AG04450 (cell line): ENCODE data around the gene SLC66A2. TPM values are rescaled to one million over a fixed set of nuclear protein-coding genes. Genes with fewer than 3 reads are reported as not detected.

ENCODE experiments used
- CTCF ChIA-PET: fragments of 300-600, 350-600 bp; formaldehyde crosslinking; extraction: SDS; loops from one replicate; lab custom pipeline; 2022; ENCODE audit warnings: antibody characterized with exemption, inconsistent platforms; lab: Charles Lee
- POLR2A ChIA-PET: fragments of 350-600 bp; formaldehyde crosslinking; extraction: SDS; loops from one replicate; lab custom pipeline; 2021; ENCODE audit warnings: antibody characterized with exemption, inconsistent platforms; lab: Yijun Ruan, JAX
- DNase-seq: peaks from one replicate; pipeline ENCODE4 v3.0.0-alpha.2; 2011; ENCODE audit warnings: low read depth, low spot score
- H3K27ac ChIP-seq: one replicate; pipeline ENCODE4 v1.5.1; 2012; ENCODE audit warnings: low read depth, low read length, control low read depth
- H3K27me3 ChIP-seq: one replicate; pipeline ENCODE4 v1.6.0; 2012; ENCODE audit warnings: low read length; ENCODE audit not compliant: control insufficient read depth, insufficient read depth
- H3K4me3 ChIP-seq: 2 replicates; pipeline ENCODE4 v1.5.1; 2011; ENCODE audit warnings: mild to moderate bottlenecking, low read depth, low read length, control low read depth
- H3K9me3 ChIP-seq: 2 replicates; pipeline ENCODE4 v1.5.1; 2012; ENCODE audit warnings: low read length; ENCODE audit not compliant: control insufficient read depth, insufficient read depth
- polyA plus RNA-seq: library from polyadenylated mRNA; depleted of rRNA; stranded (reverse); fragments of >200 nt; gene quantifications from 2 replicates; pipeline ENCODE4 v1.2.3, GENCODE V29; 2011
- TF ChIP-seq, protein P1 (sequence below): IDR thresholded peaks from 2 replicates; pipeline ENCODE4 v1.5.1; 2011; ENCODE audit warnings: low read depth, low read length, control low read depth, inconsistent platforms

SLC66A2 gene
- polyA plus RNA-seq, 1 experiment = 13.9 TPM

DNA sequence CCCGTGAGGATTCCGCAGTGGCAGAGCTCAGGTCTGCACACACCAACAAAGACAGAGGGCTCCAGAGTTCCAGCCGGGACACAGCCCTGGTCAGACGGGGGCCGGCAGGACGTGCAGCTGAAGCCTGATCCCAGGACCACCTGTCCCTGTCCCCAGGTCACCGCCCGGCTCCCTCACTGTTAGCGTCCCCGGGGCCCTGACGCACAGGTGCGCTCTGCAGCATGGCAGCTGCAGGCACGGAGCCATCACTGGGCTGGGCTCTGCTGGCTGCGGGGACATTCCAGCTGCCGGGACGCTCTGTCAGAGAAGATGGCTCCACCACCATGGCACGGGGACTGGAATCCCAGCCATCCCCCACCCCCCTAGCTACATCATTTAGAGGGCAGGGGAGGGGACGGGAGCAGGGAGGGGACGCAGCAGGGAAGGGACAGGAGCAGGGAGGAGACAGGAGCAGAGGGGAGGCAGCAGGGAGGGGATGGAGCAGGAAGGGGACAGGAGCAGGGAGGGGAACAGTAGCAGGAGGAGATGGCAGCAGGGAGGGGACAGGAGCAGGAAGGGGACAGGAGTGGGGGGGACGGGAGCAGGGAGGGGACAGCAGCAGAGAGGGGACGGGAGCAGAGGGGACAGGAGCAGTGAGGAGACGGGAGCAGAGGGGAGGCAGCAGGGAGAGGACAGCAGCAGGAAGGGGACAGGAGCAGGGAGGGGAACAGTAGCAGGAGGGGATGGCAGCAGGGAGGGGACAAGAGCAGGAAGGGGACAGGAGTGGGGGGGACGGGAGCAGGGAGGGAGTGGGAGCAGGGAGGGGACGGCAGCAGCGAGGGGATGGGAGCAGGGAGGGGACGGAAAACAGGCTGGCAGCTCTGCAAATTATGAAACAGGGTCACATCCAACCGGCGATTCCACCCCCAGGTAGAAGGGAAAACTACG, 39.8 kb downstream of the SLC66A2 start:
- Histone ChIP-seq H3K27ac (no peak overlapping the region), H3K9me3 (peaks cover 36% of the 10 kb centered on the region), H3K27me3 (no peaks in the 10 kb centered on the region), H3K4me3 (no peak overlapping the region)
- DNase-seq = no peak
- TF ChIP-seq, protein P1, sequence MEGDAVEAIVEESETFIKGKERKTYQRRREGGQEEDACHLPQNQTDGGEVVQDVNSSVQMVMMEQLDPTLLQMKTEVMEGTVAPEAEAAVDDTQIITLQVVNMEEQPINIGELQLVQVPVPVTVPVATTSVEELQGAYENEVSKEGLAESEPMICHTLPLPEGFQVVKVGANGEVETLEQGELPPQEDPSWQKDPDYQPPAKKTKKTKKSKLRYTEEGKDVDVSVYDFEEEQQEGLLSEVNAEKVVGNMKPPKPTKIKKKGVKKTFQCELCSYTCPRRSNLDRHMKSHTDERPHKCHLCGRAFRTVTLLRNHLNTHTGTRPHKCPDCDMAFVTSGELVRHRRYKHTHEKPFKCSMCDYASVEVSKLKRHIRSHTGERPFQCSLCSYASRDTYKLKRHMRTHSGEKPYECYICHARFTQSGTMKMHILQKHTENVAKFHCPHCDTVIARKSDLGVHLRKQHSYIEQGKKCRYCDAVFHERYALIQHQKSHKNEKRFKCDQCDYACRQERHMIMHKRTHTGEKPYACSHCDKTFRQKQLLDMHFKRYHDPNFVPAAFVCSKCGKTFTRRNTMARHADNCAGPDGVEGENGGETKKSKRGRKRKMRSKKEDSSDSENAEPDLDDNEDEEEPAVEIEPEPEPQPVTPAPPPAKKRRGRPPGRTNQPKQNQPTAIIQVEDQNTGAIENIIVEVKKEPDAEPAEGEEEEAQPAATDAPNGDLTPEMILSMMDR = no peak
- ChIA-PET POLR2A (no interaction called here), CTCF (no interaction called here)

DNA sequence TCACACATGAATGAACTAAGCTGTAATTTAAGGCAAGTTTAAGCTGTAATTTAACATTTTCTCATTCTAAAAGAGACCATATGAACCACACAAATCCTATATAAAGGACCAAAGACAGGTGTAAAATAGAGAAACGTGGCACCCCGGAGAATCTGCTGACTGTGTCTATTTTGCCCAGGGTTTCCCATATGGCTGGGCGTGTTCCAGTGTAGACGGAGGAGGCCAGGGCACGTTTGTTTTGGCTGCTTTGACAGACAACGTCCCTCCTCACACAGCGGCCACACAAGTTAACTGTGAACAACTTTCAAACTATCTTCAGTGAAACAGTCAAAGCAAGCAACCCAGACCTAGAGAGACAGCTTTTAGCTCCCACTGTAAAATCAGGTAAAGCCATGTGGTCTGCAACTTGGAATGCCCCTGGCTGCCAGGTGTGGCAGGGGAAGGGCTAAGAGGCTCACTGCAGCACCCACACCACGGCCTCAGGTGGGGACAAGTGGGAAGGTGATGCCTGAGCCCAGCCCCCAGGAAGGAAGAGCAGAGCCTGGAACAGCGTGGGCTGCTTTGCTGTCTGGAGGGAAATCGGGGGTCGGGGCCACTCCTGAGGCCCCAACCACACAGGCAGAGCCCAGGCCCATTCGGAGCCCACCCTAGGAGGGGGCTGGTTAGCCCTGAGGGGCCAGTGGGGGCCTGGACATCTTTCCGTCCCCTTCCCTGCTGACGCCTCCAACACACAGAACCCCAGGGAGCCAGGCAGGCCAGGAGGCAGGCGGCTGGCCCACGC, 40.7 kb downstream of the SLC66A2 start:
- H3K27me3 ChIP-seq = no peaks in the 10 kb centered on the region
- ChIA-PET CTCF (no interaction called here), POLR2A (no interaction called here)
- H3K27ac ChIP-seq = no peak overlapping the region
- H3K4me3 ChIP-seq = no peak overlapping the region
- H3K9me3 ChIP-seq = peaks cover 28% of the 10 kb centered on the region
- TF ChIP-seq, protein P1 = no peak
- no peak for DNase-seq

DNA sequence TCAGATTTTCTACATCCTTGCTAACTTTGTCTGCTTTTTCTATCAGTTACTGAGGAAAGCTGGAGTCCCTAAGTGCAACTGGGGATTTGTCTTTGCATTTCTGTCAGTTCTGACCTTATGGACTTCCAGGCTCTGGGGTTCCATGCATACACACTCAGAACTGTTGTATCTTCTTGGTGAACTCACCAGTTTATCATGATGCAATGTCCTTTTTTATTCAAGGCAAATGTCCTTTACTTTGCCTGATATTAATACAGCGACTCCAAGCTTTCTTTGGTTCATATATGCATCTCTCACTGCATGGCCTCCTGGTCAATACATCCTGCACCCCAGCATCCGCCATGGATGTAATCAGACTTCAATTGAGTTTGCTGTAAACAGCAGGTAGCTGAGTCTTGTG, 44.7 kb downstream of the SLC66A2 start:
- Histone ChIP-seq H3K27me3 (no peaks in the 10 kb centered on the region), H3K4me3 (no peak overlapping the region), H3K27ac (no peak overlapping the region), H3K9me3 (peaks cover 46% of the 10 kb centered on the region)
- ChIA-PET CTCF (interaction anchor here (0.7 kb wide), 1 partner anchor 69 kb away, joined by 7 read pairs; no protein-coding TSS in a partner anchor), POLR2A (no interaction called here)
- TF ChIP-seq, protein P1 = no peak
- DNase-seq = no peak

DNA sequence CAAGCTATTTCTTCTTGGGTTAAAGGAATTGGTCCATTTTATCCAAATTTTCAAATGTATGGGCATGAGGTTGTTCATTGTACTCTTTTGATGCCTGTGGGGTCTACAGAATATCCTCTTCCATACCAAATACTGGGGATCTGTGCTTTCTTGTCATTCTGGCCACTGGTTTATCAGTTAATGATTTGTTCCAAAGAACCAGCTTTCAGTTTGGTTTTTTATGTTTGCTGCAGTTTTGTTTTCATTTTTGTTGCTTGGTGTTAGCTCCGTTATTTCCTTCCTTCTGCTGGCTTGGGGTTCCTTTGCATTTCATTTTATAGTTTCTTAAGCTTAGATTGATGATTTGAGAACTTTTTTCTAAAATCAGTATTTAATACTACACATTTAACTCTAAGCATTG, 45.5 kb downstream of the SLC66A2 start:
- POLR2A ChIA-PET = no interaction called here
- H3K27me3 ChIP-seq = no peaks in the 10 kb centered on the region
- H3K9me3 ChIP-seq = peaks cover 50% of the 10 kb centered on the region
- TF ChIP-seq, protein P1 = no peak
- DNase-seq = no peak
- H3K27ac ChIP-seq = no peak overlapping the region
- no peak overlapping the region for H3K4me3 ChIP-seq
- CTCF ChIA-PET = no interaction called here
